Gastroesophageal sphincter (tissue), 3 donors: ENCODE data around the gene SEMA4D.

Experiments
- EP300 ChIP-seq: sonication (generic); formaldehyde crosslinking; IDR thresholded peaks from one replicate; pipeline ENCODE4 v1.6.1; 2017; ENCODE audit warnings: antibody characterized with exemption, mild to moderate bottlenecking
- POLR2A ChIP-seq, 2 donors: fragments of 450-650 bp; IDR thresholded peaks; one replicate each; pipeline ENCODE4 v1.6.1; 2017; ENCODE audit warnings: antibody characterized with exemption in 2 of 2, mild to moderate bottlenecking in 2 of 2, moderate library complexity in 1 of 2
- POLR2AphosphoS5 ChIP-seq: sonication (generic); formaldehyde crosslinking; IDR thresholded peaks from one replicate; pipeline ENCODE4 v1.6.1; 2017; ENCODE audit warnings: antibody characterized with exemption
- TF ChIP-seq, protein P1 (sequence below), 4 experiments: fragments of 200-600 bp in 2 of 4; fragments of 450-650 bp in 2 of 4; sonication (generic) in 1 of 4; IDR thresholded peaks; one replicate each; pipeline ENCODE4 v1.5.1; 2017 to 2019; ENCODE audit warnings: antibody characterized with exemption in 4 of 4, mild to moderate bottlenecking in 2 of 4, moderate library complexity in 2 of 4

DNA sequence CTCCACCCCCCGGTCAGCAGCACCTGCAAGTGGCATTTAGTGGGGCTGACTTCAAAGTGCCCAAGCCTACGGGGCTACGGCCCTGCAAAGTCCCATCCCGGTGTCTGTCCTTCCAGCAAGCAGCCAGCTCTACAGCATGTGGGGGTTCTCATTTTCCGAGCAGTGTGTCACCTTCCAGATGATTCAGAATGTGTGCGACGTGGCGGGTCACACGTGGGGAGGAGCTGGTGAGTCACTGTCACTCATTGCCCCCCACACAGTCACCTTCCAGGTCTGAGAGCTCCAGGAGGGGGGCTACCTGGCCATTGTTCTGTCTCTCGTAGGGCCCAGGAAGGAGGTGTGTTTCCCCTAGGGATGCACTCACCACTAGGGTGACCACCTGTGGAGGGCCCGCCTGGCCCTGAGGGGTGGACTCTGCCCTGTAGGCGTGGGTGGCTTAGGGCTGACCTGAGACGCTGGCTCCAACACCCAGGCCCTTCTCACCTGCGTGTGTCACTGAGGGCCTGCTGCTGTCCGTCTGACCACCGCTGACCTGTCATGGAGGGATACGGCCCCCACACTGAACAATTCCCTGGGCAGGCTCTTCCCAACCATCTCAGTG, 70.2 kb downstream of the SEMA4D start:
- TF ChIP-seq, protein P1, sequence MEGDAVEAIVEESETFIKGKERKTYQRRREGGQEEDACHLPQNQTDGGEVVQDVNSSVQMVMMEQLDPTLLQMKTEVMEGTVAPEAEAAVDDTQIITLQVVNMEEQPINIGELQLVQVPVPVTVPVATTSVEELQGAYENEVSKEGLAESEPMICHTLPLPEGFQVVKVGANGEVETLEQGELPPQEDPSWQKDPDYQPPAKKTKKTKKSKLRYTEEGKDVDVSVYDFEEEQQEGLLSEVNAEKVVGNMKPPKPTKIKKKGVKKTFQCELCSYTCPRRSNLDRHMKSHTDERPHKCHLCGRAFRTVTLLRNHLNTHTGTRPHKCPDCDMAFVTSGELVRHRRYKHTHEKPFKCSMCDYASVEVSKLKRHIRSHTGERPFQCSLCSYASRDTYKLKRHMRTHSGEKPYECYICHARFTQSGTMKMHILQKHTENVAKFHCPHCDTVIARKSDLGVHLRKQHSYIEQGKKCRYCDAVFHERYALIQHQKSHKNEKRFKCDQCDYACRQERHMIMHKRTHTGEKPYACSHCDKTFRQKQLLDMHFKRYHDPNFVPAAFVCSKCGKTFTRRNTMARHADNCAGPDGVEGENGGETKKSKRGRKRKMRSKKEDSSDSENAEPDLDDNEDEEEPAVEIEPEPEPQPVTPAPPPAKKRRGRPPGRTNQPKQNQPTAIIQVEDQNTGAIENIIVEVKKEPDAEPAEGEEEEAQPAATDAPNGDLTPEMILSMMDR (IDR thresholded peaks at IDR 0.05) = no peak
- no peak for TF ChIP-seq EP300
- TF ChIP-seq POLR2AphosphoS5 = no peak
- no peak for TF ChIP-seq POLR2A (IDR thresholded peaks at IDR 0.05)
